HG03045 (cell line): ENCODE results near the gene MTA1.

Experiments
- ATAC-seq: cut with Tn5 transposase; IDR thresholded peaks from one replicate; pipeline ENCODE4 v1.9.1; 2021; ENCODE audit warnings: mild to moderate bottlenecking, moderate library complexity; ENCODE audit not compliant: unreplicated experiment

Gene MTA1

GRCh38 chr14:105419195-105420091 lies at the start of gene MTA1:
Gene MTA1, plus strand, starts transcription at chr14:105419827. Its CDS starts 209 bp downstream, at chr14:105420036.
- peak; percentile 51 for ATAC-seq

- no peak for ATAC-seq
Measured at GRCh38 chr14:105374389-105374788, 45.2 kb upstream of the MTA1 start.

- no peak for ATAC-seq
Measured at GRCh38 chr14:105375635-105376057, 44.0 kb upstream of the MTA1 start.

- ATAC-seq = no peak
Measured at GRCh38 chr14:105376521-105377440, 42.8 kb upstream of the MTA1 start.

- no peak for ATAC-seq
Measured at GRCh38 chr14:105377555-105378182, 42.0 kb upstream of the MTA1 start.

GRCh38 chr14:105378199-105378598 lies 41.4 kb upstream of the MTA1 start:
- no peak for ATAC-seq

- no peak for ATAC-seq
Measured at GRCh38 chr14:105378873-105379685, 40.5 kb upstream of the MTA1 start.

- ATAC-seq = no peak
Measured at GRCh38 chr14:105379946-105380345, 39.7 kb upstream of the MTA1 start.

GRCh38 chr14:105380756-105381155 lies 38.9 kb upstream of the MTA1 start:
- ATAC-seq = no peak

GRCh38 chr14:105381446-105382342 lies 37.9 kb upstream of the MTA1 start:
- ATAC-seq = no peak

- ATAC-seq = no peak
Measured at GRCh38 chr14:105382343-105383082, 37.1 kb upstream of the MTA1 start.

GRCh38 chr14:105383083-105383730 lies 36.4 kb upstream of the MTA1 start:
- ATAC-seq = no peak

GRCh38 chr14:105384041-105384557 lies 35.5 kb upstream of the MTA1 start:
- ATAC-seq = no peak

- ATAC-seq = no peak
Measured at GRCh38 chr14:105384605-105385321, 34.9 kb upstream of the MTA1 start.

- no peak for ATAC-seq
Measured at GRCh38 chr14:105385322-105385637, 34.3 kb upstream of the MTA1 start.

- no peak for ATAC-seq
Measured at GRCh38 chr14:105385698-105386365, 33.8 kb upstream of the MTA1 start.
